A549 (cell line): ENCODE data around the gene CCN5.

Experiments
- CTCF ChIP-seq: fragments of >200 bp; sonication (Bioruptor Twin); formaldehyde crosslinking; IDR thresholded peaks from 3 replicates; pipeline ENCODE4 v1.5.1; 2016
- ESRRA ChIP-seq: fragments of 150-350 bp; IDR thresholded peaks from 2 replicates; pipeline ENCODE4 v1.6.1; 2014; ENCODE audit warnings: mild to moderate bottlenecking, low read length, borderline replicate concordance
- HOXA7 ChIP-seq: fragments of 250-450 bp; sonication (Bioruptor Pico); IDR thresholded peaks from 2 replicates; pipeline ENCODE4 v1.5.0; 2020; ENCODE audit warnings: mild to moderate bottlenecking, moderate library complexity
- PHF8 ChIP-seq: fragments of 200-600 bp; sonication (generic); IDR thresholded peaks from 2 replicates; pipeline ENCODE4 v1.6.1; 2016; ENCODE audit warnings: low read depth, mild to moderate bottlenecking, antibody characterized with exemption, moderate library complexity, borderline replicate concordance
- POLR2A ChIP-seq: IDR thresholded peaks from 2 replicates; pipeline ENCODE4 v1.6.1; 2012; ENCODE audit warnings: mild to moderate bottlenecking, low read length
- RAD21 ChIP-seq, 2 experiments: fragments of >200 bp in 1 of 2; sonication (Bioruptor Twin) in 1 of 2; formaldehyde crosslinking in 1 of 2; IDR thresholded peaks in 1 of 2; conservative IDR thresholded peaks in 1 of 2; 2 replicates in 1 of 2; 3 replicates in 1 of 2; pipeline ENCODE4 v1.6.1; 2012 to 2018; ENCODE audit warnings: inconsistent platforms in 1 of 2
- REST ChIP-seq: fragments of 200-600 bp; sonication (generic); IDR thresholded peaks from 2 replicates; pipeline ENCODE4 v1.6.1; 2016; ENCODE audit warnings: antibody characterized with exemption, mild to moderate bottlenecking, moderate library complexity
- RNF2 ChIP-seq: fragments of 200-600 bp; sonication (generic); IDR thresholded peaks from 2 replicates; pipeline ENCODE4 v1.6.1; 2016; ENCODE audit warnings: low read depth, mild to moderate bottlenecking, antibody characterized with exemption, moderate library complexity, borderline replicate concordance
- USF2 ChIP-seq: fragments of 450-650 bp; IDR thresholded peaks from 2 replicates; pipeline ENCODE4 v1.6.1; 2014; ENCODE audit warnings: antibody characterized with exemption
- ZFP36 ChIP-seq: fragments of 450-650 bp; IDR thresholded peaks from 2 replicates; pipeline ENCODE4 v1.6.1; 2014; ENCODE audit warnings: borderline replicate concordance; ENCODE audit not compliant: partially characterized antibody
- TF ChIP-seq, protein P1 (sequence below): fragments of 250-450 bp; sonication (Bioruptor Pico); IDR thresholded peaks from 2 replicates; pipeline ENCODE4 v1.5.0; 2021; ENCODE audit warnings: mild to moderate bottlenecking, moderate library complexity, borderline replicate concordance

GRCh38 chr20:44709797-44710196, 5.4 kb upstream of the CCN5 start:
- no peak for TF ChIP-seq CTCF
- TF ChIP-seq USF2: no peak
- TF ChIP-seq RNF2: no peak
- TF ChIP-seq POLR2A: no peak
- no peak for TF ChIP-seq ESRRA
- TF ChIP-seq ZFP36: no peak
- TF ChIP-seq, protein P1, sequence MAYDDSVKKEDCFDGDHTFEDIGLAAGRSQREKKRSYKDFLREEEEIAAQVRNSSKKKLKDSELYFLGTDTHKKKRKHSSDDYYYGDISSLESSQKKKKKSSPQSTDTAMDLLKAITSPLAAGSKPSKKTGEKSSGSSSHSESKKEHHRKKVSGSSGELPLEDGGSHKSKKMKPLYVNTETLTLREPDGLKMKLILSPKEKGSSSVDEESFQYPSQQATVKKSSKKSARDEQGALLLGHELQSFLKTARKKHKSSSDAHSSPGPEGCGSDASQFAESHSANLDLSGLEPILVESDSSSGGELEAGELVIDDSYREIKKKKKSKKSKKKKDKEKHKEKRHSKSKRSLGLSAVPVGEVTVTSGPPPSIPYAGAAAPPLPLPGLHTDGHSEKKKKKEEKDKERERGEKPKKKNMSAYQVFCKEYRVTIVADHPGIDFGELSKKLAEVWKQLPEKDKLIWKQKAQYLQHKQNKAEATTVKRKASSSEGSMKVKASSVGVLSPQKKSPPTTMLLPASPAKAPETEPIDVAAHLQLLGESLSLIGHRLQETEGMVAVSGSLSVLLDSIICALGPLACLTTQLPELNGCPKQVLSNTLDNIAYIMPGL: no peak
- TF ChIP-seq RAD21 (conservative IDR thresholded peaks at IDR 0.05 in 1 of 2, IDR thresholded peaks at IDR 0.05 in 1 of 2): no peak
- TF ChIP-seq PHF8: no peak
- no peak for TF ChIP-seq HOXA7 (CRISPR knock-in tag)
- no peak for TF ChIP-seq REST
